ENCODE measurements around the gene CDS2. TPM values are rescaled to one million over a fixed set of nuclear protein-coding genes. Genes with fewer than 3 reads are reported as not detected.

Gene CDS2
- polyA plus RNA-seq, 1 donor from 2014 or later: 66.7 TPM

GRCh38 chr20:5119435-5120184 is 7.2 kb upstream of the CDS2 start, which contains the start of gene PCNA:
PCNA (minus strand) TSS chr20:5119958; CDS start chr20:5119798, 160 bp downstream.
- H3K36me3 ChIP-seq (ENCODE audit: insufficient read depth, low read length): no peaks in the 10 kb centered on the region
- H3F3A ChIP-seq (ENCODE audit: insufficient read depth, low read length, poor library complexity, severe bottlenecking): no peaks in the 10 kb centered on the region
- peak within 1 kb of the TSS; percentile 85 for H3K4me3 ChIP-seq (ENCODE audit: low read length)
- peaks cover 29% of the 10 kb centered on the region for H3K79me2 ChIP-seq (replicated peaks; ENCODE audit: insufficient read depth, low read length)
- no peaks in the 10 kb centered on the region for H3K9me2 ChIP-seq (ENCODE audit: insufficient read depth, low read length)
- peaks cover 9% of the 10 kb centered on the region for H4K20me1 ChIP-seq (ENCODE audit: insufficient read depth)
- peak within 1 kb of the TSS; percentile 73 for H3K9ac ChIP-seq (ENCODE audit: low read length)
- no peaks in the 10 kb centered on the region for H3K27me3 ChIP-seq (ENCODE audit: insufficient read depth, low read depth, low read length)
- peak within 1 kb of the TSS; percentile 71 for H2AFZ ChIP-seq (ENCODE audit: low read depth, low read length)
- no peaks in the 10 kb centered on the region for H3K9me3 ChIP-seq (ENCODE audit: low read length)
- peak; percentile 65 for TF ChIP-seq EP300 (conservative IDR thresholded peaks at IDR 0.05; ENCODE audit: poor library complexity, severe bottlenecking)
- no peak for TF ChIP-seq SMC3 (conservative IDR thresholded peaks at IDR 0.05; ENCODE audit: poor library complexity)
- no peak for TF ChIP-seq EZH2 (IDR thresholded peaks at IDR 0.05; ENCODE audit: borderline replicate concordance, insufficient read depth, low read length, poor library complexity, severe bottlenecking)
- TF ChIP-seq CTCF (IDR thresholded peaks at IDR 0.05; ENCODE audit: poor library complexity, severe bottlenecking): peak; percentile 29
- TF ChIP-seq POLR2AphosphoS5 (IDR thresholded peaks at IDR 0.05): peak; percentile 95
- TF ChIP-seq REST (IDR thresholded peaks at IDR 0.05; ENCODE audit: borderline replicate concordance): peak; percentile 96
- TF ChIP-seq TAF1 (IDR thresholded peaks at IDR 0.05; ENCODE audit: low read depth): peak; percentile 96
- peak; percentile 8 for TF ChIP-seq RAD21 (conservative IDR thresholded peaks at IDR 0.05)
- TF ChIP-seq MXI1 (conservative IDR thresholded peaks at IDR 0.05; ENCODE audit: poor library complexity, severe bottlenecking): peak; percentile 97
- peak within 1 kb of the TSS; percentile 82 for H3K27ac ChIP-seq (ENCODE audit: low read length)
- H3K4me2 ChIP-seq (ENCODE audit: low read length): peak within 1 kb of the TSS; percentile 93

- Histone ChIP-seq H3F3A (ENCODE audit: insufficient read depth, low read length, poor library complexity, severe bottlenecking) (no peaks in the 10 kb centered on the region), H3K36me3 (ENCODE audit: insufficient read depth, low read length) (no peaks in the 10 kb centered on the region), H3K4me2 (ENCODE audit: low read length) (peak overlapping the region; percentile 59), H3K9me3 (ENCODE audit: low read length) (no peaks in the 10 kb centered on the region), H3K4me3 (ENCODE audit: low read length) (peak overlapping the region; percentile 85), H3K27me3 (ENCODE audit: insufficient read depth, low read depth, low read length) (no peaks in the 10 kb centered on the region), H2AFZ (ENCODE audit: low read depth, low read length) (peak overlapping the region; percentile 63), H3K27ac (ENCODE audit: low read length) (peak overlapping the region; percentile 41), H3K9me2 (ENCODE audit: insufficient read depth, low read length) (no peaks in the 10 kb centered on the region), H3K9ac (ENCODE audit: low read length) (peak overlapping the region; percentile 57), H4K20me1 (ENCODE audit: insufficient read depth) (peaks cover 9% of the 10 kb centered on the region), H3K79me2 (replicated peaks; ENCODE audit: insufficient read depth, low read length) (peaks cover 29% of the 10 kb centered on the region)
- TF ChIP-seq MXI1 (conservative IDR thresholded peaks at IDR 0.05; ENCODE audit: poor library complexity, severe bottlenecking) (no peak), SMC3 (conservative IDR thresholded peaks at IDR 0.05; ENCODE audit: poor library complexity) (no peak), EZH2 (IDR thresholded peaks at IDR 0.05; ENCODE audit: borderline replicate concordance, insufficient read depth, low read length, poor library complexity, severe bottlenecking) (no peak), TAF1 (IDR thresholded peaks at IDR 0.05; ENCODE audit: low read depth) (no peak), EP300 (conservative IDR thresholded peaks at IDR 0.05; ENCODE audit: poor library complexity, severe bottlenecking) (no peak), RAD21 (conservative IDR thresholded peaks at IDR 0.05) (no peak)
Measured at GRCh38 chr20:5120185-5120476, 6.7 kb upstream of the CDS2 start.
